HEK293T (cell line): ENCODE data around the gene FYB1.

Experiments
- CTBP1 ChIP-seq: fragments of 450-650 bp; IDR thresholded peaks from 2 replicates; pipeline ENCODE4 v1.6.1; 2016; ENCODE audit warnings: borderline replicate concordance
- LEF1 ChIP-seq: fragments of 450-650 bp; IDR thresholded peaks from 2 replicates; pipeline ENCODE4 v1.6.1; 2017; ENCODE audit warnings: mild to moderate bottlenecking, borderline replicate concordance
- ZNF384 ChIP-seq: fragments of 450-650 bp; IDR thresholded peaks from 2 replicates; pipeline ENCODE4 v1.6.1; 2016

- TF ChIP-seq CTBP1 (no peak), ZNF384 (no peak), LEF1 (no peak)
These were observed 4.3 kb upstream of the FYB1 start for GRCh38 chr5:39223565-39224156.
